ENCODE results near the gene NIPBL.
"Not testable (repeated sequence)": the region's sequence is repeated elsewhere in the genome, so short reads cannot be mapped to it uniquely, and the experiment has no call there.

The NIPBL gene

DNA sequence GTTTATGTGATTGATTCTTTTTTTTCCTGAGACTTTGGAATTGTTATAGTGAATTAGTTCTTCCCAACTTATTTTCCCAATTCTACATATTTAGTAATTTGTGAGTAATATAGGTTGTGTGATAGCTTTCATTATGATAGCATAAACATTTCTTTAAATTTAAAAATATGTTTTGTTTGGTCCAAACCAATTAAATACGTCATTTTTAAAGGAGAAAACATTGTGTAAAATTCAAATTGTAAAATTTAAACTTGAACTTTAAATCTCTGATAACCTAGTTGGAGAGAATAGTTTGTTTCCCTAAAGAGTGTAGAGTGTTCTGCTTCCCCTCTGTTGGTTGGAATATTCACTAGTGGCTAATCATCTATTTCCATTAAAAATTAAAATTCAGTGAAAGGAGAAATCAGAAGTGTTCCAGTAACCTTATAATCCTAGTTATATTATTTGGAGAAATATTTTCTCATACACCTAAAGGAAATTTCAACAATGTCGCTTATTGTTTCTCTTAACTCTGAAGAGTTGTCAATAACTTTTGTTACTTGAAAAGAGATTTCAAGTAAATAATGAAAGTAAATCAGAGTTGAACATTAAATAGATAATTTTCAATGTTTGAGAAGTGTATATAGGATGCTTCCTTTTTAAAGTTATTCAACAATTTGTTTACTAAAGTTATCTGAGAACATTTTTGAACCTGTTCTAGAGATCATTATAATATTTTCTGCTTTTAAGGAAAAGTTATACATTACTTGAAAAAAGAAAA is 2.9 kb downstream of the NIPBL start:
- DNase-seq (ENCODE audit: low read depth), result no peak

DNA sequence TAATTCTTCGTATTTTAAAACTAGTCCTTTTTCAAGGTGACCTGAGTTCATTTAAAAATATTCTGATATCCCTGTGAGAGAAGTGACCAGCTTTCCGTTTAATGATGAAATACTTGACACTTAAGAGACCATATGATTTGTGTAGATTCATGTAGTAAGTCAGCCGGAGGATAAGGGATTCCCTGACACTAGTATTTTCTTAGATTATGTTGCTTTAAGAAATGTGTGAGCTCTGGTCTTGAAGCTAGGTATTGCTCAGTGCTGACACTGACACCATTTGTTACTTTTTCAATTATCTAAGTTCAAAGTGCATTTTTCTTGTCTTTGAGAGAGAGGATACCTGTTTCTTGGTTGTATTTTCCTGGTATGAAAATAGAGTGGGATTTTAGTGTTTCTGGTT is 4.2 kb downstream of the NIPBL start:
- no peak for DNase-seq (ENCODE audit: low read depth)

DNA sequence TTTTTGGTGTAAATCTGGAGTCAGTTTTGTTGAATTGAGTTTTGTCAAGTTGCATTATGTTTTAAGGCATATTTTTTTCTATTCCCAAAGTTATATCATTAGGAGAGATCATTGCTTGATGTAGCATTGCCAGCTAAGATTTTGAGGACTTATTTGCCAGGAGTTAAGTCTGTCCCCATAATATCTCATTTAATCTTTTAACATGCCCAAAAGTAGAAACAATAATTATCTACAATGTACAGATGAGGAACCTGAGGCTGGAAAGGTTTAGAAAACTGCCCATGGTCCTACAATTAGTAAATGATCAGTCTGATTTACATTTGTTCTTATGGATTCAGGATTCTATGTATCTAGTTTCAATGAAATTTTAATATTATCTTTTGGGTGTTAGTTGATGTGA is 4.7 kb downstream of the NIPBL start:
- no peak for DNase-seq (ENCODE audit: low read depth)

DNA sequence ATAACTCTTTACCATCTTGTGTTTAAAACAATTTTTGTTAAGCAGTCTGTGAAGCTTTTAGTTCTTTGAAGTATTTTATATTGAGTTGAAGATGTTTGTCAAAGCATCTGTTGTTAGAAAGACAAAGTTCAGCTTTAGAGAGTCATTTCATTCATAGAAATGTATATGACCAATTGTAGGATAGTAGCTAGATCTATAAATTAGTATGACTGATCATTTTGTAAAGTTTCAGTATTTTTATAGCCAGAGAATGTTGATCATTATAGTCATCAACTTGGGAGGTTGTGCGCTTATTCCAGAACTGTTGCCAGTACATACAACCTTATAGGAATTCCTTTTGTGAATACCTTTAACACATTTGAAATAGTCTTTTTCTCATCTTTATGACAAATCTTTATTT is 5.2 kb downstream of the NIPBL start:
- DNase-seq (ENCODE audit: low read depth), result no peak

DNA sequence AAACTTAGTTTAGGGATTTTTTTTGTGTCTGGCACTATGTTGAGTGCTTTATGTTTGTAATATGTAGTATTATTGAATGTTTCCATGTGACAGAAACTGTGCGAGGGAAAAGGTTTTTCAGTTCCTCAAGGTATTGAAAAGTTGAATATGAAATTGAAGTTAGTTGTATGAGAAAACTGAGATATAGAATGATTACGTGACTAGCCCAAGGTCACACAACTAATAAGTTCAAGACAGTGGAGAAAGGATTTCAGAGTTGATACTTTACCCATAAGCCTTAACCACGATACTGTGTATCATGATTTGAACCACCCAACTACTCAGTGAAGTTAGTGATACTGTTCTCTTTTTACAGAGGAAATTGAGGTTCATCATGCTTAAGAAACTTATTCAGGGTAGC is 5.7 kb downstream of the NIPBL start:
- no peak for DNase-seq (ENCODE audit: low read depth)

DNA sequence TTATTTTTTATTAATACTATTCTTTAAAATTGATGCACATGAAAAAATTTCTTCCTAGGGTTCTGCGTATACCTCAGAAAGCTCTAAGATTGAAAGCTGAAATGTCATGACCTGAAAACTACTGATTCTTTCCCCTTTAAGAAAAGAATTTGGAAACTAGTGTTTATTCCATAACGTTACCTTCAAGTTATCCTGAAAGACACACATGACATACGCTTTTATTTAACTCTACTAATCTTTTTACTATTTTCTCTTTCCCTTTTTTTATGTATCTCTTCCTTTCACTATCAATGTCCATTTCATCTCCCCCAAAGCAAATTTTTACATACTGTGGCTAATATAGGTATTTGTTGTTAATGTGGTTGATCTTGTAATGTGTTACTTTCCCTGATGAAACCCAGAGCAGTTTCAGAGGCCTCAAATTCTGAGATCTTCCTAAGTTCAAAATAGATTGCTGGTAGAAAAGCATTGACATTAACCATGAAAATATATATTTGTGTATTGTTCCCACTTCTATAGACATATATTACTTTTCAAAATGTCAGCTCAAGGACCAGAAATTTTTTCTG is 7.4 kb downstream of the NIPBL start:
- DNase-seq (ENCODE audit: low read depth), result no peak

DNA sequence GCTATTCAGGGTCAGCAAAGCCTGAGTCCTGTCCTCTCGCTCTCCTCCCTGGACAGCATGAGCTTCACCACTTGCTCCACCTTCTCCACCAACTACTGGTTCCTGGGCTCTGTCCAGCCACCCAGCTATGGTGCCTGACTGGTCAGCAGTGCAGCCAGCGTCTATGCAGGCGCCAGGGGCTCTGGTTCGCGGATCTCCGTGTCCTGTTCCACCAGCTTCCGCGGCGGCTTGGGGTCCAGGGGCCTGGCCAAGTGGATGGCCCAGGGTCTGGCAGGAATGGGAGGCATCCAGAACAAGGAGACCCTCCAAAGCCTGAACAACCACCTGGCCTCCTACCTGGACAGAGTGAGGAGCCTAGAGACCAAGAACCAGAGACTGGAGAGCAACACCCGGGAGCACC is 8.6 kb downstream of the NIPBL start:
- DNase-seq (ENCODE audit: low read depth), result no peak

DNA sequence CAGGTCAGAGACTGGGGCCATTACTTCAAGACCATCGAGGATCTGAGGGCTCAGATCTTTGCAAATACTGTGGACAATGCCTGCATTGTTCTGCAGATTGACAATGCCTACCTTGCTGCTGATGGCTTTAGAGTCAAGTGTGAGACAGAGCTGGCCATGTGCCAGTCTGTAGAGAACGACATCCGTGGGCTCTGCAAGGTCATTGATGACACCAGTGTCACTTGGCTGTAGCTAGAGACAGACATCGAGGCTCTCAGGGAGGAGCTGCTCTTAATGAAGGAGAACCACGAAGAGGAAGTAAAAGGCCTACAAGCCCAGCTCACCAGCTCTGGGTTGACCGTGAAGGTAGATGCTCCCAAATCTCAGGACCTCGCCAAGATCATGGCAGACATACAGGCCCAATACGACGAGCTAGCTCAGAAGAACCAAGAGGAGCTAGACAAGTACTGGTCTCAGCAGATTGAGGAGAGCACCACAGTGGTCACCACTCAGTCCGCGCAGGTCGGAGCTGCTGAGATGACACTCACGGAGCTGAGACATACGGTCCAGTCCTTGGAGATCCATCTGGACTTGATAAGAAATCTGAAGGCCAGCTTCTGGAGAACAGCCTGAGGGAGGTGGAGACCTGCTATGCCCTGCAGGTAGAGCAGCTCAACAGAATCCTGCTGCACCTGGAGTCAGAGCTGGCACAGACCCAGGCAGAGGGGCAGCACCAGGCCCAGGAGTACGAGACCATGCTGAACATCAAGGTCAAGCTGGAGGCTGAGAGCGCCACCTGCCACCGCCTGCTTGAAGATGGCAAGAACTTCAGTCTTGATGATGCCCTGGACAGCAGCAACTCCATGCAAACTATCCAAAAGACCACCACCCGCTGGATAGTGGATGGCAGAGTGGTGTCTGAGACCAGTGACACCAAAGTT is 9.3 kb downstream of the NIPBL start:
- no peak for DNase-seq (ENCODE audit: low read depth)

DNA sequence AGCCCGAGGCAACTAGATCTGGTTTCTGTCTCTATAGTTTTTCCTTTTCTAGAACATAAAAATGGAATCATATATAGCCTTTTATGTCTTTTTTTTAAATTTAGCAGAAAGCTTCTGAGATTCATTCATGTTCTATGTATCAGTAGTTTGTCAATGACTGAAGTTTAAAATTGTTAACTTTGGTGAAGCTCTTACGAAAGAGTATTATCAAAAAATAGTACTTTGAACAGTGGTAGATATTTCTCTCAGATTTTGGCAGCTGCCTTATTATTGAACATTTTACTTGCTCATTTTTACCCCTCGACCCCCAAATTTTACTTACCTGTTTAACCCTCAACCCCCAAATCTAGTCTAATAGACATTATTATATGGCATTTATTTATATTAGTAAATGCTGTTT is 10.2 kb downstream of the NIPBL start:
- no peak for DNase-seq (ENCODE audit: low read depth)

DNA sequence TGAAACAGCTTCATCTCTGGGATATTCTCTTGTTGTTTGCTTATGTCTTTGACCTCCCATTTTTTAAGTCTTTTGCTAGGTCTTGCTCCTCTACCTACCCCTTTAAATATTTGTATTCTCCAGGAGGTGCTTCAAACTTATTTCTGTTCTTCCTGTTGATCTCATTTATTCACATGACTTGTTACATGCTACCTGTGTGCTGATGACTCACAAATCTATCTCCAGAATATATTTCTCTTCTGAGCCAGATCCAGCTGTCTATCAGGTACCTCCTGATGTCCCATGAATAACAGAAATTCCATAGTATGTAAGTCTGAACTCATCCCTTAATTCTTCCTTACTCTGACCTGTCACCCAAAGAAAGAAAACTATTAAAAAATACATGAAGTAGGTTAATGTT is 11.0 kb downstream of the NIPBL start:
- DNase-seq (ENCODE audit: low read depth), result no peak

DNA sequence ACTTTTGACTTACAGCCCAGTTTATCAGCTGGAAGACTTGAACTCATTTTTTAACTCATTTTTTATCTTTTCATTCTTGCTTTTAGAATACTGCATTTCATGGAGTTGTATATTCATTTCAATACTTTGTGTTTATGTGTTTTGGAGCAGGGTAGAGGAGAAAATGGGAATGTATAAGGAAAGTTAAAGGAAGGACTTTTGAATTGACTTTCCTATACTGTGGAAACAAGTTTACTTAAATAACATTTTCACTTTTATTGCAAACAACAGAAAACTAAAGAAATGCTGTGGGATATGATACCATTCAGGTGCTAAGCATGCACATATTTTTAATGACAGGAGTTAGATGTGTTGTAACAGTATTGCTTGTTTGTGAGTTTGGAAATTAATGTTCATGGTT is 11.7 kb downstream of the NIPBL start:
- no peak for DNase-seq (ENCODE audit: low read depth)

DNA sequence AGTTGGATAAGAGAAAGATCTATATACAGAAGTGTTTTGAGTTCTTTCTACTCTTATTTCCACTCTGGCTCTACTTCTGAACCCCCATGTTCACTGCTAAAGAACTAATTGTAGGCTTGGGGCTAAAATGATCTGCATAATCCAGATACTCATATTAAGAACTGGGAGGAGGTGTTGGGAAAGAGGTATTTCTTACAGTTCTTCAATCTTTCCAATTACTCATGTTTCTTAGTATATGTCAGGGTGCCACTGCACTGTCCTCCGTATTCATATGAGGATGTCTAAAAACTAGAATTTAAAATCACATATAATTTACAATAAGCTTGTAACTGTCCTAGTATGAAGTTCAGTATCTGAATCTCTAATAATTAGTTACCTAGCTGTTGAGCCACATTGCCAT is 12.7 kb downstream of the NIPBL start:
- DNase-seq (ENCODE audit: low read depth), result no peak

DNA sequence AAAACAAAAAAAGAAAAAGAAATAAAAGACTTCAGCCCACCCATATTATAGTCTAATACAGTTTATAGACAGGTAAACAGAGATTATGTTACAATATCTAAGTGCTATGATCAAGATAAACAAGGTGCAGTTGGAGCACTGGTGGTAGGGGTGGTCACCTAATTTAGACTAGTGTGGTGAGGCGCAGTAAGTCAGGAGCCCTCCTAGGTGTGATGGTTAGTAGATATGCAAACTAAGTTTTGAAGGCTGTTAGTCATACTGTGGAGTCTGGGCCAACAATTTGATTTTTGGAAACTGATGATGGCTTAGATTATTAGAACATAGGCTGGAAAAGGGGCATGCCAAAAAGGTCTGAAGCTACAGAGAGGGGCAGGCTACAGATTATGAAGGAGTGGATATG is 14.7 kb downstream of the NIPBL start:
- no peak for DNase-seq (ENCODE audit: low read depth)

DNA sequence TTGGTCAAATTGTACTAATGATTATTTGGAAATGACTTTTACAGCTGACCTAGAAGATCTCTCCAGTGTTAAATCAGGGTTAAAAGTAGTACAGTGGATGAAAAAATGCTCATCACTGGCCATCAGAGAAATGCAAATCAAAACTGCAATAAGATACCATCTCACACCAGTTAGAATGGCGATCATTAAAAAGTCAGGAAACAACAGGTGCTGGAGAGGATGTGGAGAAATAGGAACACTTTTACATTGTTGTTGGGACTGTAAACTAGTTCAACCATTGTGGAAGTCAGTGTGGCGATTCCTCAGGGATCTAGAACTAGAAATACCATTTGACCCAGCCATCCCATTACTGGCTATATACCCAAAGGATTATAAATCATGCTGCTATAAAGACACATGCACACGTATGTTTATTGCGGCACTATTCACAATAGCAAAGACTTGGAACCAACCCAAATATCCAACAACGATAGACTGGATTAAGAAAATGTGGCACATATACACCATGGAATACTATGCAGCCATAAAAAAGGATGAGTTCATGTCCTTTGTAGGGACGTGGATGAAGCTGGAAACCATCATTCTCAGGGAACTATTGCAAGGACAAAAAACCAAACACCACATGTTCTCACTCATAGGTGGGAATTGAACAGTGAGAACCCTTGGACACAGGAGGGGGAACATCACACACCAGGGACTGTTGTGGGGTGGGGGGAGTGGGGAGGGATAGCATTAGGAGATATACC is 15.7 kb downstream of the NIPBL start:
- DNase-seq (ENCODE audit: low read depth), result not testable (repeated sequence)

DNA sequence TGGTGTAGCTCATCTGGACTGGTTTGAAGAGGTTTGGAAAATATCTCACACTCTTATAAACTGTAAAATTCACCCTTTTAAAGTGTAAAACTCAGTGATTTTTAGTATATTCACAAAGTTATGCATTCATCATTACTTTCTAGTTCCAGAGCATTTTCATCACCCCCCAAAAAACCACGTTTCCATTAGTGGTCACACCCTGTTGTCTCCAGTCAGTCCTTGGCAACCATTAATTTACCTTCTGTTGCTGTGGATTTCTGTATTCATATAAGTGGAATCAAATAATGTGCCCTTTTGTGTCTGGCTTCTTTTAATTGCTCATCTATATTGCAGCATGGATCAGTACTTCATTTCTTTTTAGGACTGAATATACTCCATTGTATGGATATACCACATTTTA is 18.4 kb downstream of the NIPBL start:
- no peak for DNase-seq (ENCODE audit: low read depth)

DNA sequence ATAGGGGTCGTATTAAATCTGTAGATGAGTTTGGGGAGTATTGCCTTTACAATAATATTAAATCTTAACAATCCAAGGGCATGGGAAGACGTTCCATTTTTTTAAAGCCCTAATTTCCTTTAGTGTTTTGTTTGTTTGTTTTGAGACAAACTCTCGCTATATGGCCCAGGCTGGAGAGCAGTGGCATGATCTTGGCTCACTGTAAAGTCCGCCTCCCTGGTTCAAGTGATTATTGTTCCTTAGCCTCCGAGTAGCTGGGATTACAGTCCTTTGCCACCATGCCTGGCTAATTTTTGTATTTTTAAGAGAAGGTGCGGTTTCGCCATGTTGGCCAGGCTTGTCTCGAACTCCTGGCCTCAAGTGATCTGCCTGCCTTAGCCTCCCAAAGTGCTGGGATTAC is 19.9 kb downstream of the NIPBL start:
- no peak for DNase-seq (ENCODE audit: low read depth)

DNA sequence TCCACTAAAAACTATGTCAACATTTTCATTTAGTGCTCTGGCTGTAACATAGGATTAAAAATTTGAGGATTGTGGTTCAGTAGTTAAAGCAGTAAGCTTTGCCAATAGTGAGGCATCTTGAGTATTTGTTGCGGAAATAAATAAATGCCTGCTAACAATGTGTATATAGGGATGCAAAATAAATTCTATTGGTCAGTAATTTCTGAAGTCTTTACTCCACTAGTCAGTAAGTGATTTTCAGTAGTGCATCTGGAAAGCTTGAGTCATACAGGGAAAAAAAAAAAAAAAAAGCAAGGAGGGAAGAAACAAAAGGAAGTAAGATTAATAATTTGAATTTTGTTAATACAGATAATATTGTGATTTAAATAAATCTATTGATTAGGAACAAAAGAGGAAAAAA is 21.0 kb downstream of the NIPBL start:
- DNase-seq (ENCODE audit: low read depth), result no peak

DNA sequence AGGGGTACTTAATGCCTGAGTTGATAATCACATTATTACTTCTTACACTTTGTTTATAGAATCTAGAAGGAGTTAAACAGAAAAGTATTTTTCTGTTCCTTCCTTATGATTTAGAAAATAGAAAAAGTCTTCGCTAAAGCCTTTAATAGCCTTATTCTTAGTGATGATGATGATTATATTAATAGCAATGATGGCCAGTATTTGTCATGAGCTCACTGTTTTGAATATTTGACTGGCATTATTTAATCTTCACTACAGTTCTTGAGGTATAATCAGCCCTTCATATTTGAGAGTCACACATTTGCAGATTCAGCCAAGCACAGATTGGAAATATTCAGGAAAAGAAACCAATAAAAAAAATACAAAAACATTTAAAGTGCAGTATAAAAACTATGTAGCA is 23.3 kb downstream of the NIPBL start:
- DNase-seq (ENCODE audit: low read depth), result no peak

DNA sequence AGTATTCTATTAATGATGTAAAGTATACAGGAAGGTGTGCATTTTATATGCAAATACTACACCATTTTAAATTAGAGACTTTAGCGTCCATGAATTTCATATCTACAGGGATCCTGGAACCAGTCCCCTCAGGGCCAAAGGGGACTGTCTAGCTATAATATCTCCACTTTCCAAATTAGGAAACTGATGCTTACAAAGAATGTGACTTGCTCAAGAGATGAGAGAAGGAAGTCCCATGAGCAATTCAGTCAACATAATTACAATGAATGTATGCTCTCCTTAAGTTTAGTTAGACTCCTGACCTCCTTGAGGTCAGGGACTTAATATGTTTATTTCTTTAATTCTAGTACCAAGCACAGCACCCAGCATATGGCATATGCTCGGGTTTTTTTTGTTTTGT is 23.7 kb downstream of the NIPBL start:
- no peak for DNase-seq (ENCODE audit: low read depth)

DNA sequence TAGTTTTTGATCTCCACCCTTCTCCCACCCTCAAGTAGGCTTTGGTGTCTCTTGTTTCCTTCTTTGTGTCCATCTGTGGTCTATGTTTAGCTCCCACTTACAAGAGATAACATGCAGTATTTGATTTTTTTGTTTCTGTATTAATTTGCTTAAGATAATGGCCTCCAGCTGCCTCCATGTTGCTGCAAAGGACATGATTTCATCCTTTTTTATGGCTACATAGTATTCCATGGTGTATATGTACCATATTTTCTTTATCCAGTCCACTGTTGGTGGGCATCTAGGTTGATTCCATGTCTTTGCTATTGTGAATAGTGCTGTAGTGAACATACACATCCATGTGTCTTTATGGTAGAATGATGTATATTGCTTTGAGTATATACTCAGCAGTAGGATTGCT is 24.5 kb downstream of the NIPBL start:
- not testable (repeated sequence) for DNase-seq (ENCODE audit: low read depth)

DNA sequence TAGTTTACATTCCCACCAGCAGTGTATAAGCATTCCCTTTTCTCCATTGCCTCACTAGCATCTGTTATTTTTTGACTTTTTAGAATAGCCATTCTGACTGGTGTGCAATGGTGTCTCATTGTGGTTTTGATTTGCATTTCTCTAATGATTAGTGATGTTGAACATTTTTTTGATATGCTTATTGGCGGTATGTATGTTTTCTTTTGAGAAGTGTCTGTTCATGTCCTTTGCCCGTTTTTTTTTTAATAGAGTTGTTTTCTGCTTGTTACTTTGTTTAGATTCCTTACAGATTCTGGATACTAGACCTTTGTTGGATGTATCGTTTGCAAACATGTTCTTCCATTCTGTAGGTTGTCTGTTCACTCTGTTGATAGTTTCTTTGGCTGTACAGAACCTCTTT is 25.3 kb downstream of the NIPBL start:
- DNase-seq (ENCODE audit: low read depth), result no peak

DNA sequence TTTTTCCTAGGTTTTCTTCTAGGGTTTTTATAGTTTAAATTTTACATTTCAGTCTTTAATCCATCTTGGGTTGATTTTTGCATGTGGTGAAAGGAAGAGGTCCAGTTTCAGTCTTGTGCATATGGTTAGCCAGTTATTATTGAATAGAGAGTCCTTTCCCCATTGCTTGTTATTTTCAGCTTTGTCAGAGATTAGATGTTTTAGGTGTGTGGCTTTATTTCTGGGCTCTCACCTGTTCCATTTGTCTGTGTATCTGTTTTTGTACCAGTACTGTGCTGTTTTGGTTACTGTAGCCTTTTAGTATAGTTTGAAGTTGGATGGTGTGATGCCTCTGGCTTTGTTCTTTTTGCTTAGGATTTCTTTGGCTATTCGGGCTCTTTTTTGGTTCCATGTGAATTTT is 25.8 kb downstream of the NIPBL start:
- no peak for DNase-seq (ENCODE audit: low read depth)

DNA sequence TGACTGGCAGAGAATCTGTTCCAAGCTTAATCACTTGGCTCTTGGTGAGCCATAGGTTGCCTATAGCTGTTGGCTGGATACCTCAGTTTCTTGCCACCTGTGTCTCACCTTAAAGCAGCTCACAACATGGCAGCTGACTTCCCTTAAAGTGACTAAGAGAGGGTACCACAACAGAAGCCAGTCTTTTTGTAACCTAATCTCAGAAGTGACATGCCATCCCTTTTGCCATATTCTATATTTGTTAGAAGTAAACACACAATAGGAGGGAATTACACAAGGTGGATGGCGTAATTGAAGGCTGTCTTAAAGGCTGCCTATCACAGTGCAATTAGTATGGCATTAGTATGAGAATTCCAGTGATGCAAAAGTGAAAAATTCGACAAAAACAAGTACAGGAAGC is 28.1 kb downstream of the NIPBL start:
- DNase-seq (ENCODE audit: low read depth), result no peak
